CD14-positive monocyte (primary cell): ENCODE results near the gene MSI1. TPM values are rescaled to one million over a fixed set of nuclear protein-coding genes. Genes with fewer than 3 reads are reported as not detected.

ENCODE experiments used
- DNase-seq, 3 donors: peaks; one replicate each; pipeline ENCODE4 v3.0.0-alpha.2; 2011 to 2022
- H2AFZ ChIP-seq: 2 replicates; pipeline ENCODE4 v1.6.0; 2012; ENCODE audit warnings: mild to moderate bottlenecking, low read depth, low read length, inconsistent platforms; ENCODE audit not compliant: insufficient read depth, poor library complexity, severe bottlenecking
- H3K27ac ChIP-seq, 2 donors: 1 replicate in 1 of 2; 2 replicates in 1 of 2; pipeline ENCODE4 v1.5.1; 2012 to 2013; ENCODE audit warnings: low read length in 2 of 2, control low read depth in 1 of 2, inconsistent platforms in 1 of 2, low read depth in 1 of 2, mild to moderate bottlenecking in 1 of 2
- H3K27me3 ChIP-seq, 2 donors: one replicate each; pipeline versions ENCODE4 v1.6.0 to v1.6.1; 2011 to 2013; ENCODE audit warnings: low read length in 2 of 2; ENCODE audit not compliant: control insufficient read depth in 2 of 2, insufficient read depth in 2 of 2
- H3K36me3 ChIP-seq, 2 donors: replicated peaks in 1 of 2; 1 replicate in 1 of 2; 2 replicates in 1 of 2; pipeline versions ENCODE4 v1.5.1 to v1.6.1; 2012 to 2013; ENCODE audit warnings: low read length in 2 of 2, control low read depth in 1 of 2, inconsistent platforms in 1 of 2, mild to moderate bottlenecking in 1 of 2; ENCODE audit not compliant: insufficient read depth in 2 of 2, control insufficient read depth in 1 of 2
- H3K4me1 ChIP-seq, 2 donors: 1 replicate in 1 of 2; 2 replicates in 1 of 2; pipeline versions ENCODE4 v1.5.1 to v1.6.1; 2012 to 2013; ENCODE audit warnings: low read length in 2 of 2, control low read depth in 1 of 2, inconsistent platforms in 1 of 2, mild to moderate bottlenecking in 1 of 2, moderate library complexity in 1 of 2; ENCODE audit not compliant: insufficient read depth in 2 of 2, control insufficient read depth in 1 of 2
- H3K4me2 ChIP-seq: replicated peaks from 2 replicates; pipeline ENCODE3; 2012; ENCODE audit warnings: low read length, moderate library complexity, mild to moderate bottlenecking; ENCODE audit not compliant: poor library complexity, severe bottlenecking; ENCODE audit errors: extremely low read depth
- H3K4me3 ChIP-seq, 3 experiments: fragments of 200-600 bp in 1 of 3; sonication (generic) in 1 of 3; replicated peaks in 1 of 3; 1 replicate in 2 of 3; 2 replicates in 1 of 3; pipeline ENCODE4 v1.5.1; 2011 to 2013; ENCODE audit warnings: low read length in 3 of 3, mild to moderate bottlenecking in 3 of 3, control low read depth in 2 of 3, low read depth in 2 of 3, inconsistent platforms in 1 of 3, moderate library complexity in 1 of 3
- H3K79me2 ChIP-seq: 2 replicates; pipeline ENCODE4 v1.6.0; 2012; ENCODE audit warnings: mild to moderate bottlenecking, control low read depth, inconsistent platforms, low read length, moderate library complexity; ENCODE audit not compliant: insufficient read depth
- H3K9ac ChIP-seq: 2 replicates; pipeline ENCODE4 v1.6.0; 2017; ENCODE audit warnings: low read length, mild to moderate bottlenecking; ENCODE audit not compliant: insufficient read depth, poor library complexity, severe bottlenecking
- H3K9me3 ChIP-seq, 2 donors: replicated peaks in 1 of 2; 1 replicate in 1 of 2; 2 replicates in 1 of 2; pipeline versions ENCODE4 v1.5.1 to v1.6.1; 2012 to 2013; ENCODE audit warnings: low read length in 2 of 2, control low read depth in 1 of 2; ENCODE audit not compliant: control insufficient read depth in 1 of 2, insufficient read depth in 1 of 2
- H4K20me1 ChIP-seq: 2 replicates; pipeline ENCODE4 v1.6.0; 2012; ENCODE audit warnings: mild to moderate bottlenecking, low read length, control low read depth, moderate library complexity; ENCODE audit not compliant: insufficient read depth
- H3K27ac Mint-ChIP-seq, 7 donors: one replicate each; pipeline ENCODE4 v1.8.0; 2020; ENCODE audit warnings: mild to moderate bottlenecking in 7 of 7, mixed read lengths in 7 of 7, moderate library complexity in 6 of 7, inconsistent platforms in 2 of 7
- H3K27me3 Mint-ChIP-seq, 3 donors: one replicate each; pipeline ENCODE4 v1.8.0; 2021 to 2022; ENCODE audit warnings: low read depth in 3 of 3, mild to moderate bottlenecking in 3 of 3, mixed read lengths in 3 of 3, moderate library complexity in 3 of 3, inconsistent platforms in 1 of 3
- H3K36me3 Mint-ChIP-seq, 2 donors: one replicate each; pipeline ENCODE4 v1.8.0; 2020; ENCODE audit warnings: mixed read lengths in 2 of 2, inconsistent platforms in 1 of 2, mild to moderate bottlenecking in 1 of 2
- H3K4me1 Mint-ChIP-seq: one replicate; pipeline ENCODE4 v1.8.0; 2020; ENCODE audit warnings: mild to moderate bottlenecking, mixed read lengths
- H3K4me3 Mint-ChIP-seq, 2 donors: one replicate each; pipeline ENCODE4 v1.8.0; 2020; ENCODE audit warnings: mild to moderate bottlenecking in 2 of 2, mixed read lengths in 2 of 2, moderate library complexity in 1 of 2
- H3K9me3 Mint-ChIP-seq, 7 donors: one replicate each; pipeline ENCODE4 v1.8.0; 2020 to 2022; ENCODE audit warnings: mixed read lengths in 7 of 7, mild to moderate bottlenecking in 6 of 7, moderate library complexity in 6 of 7, inconsistent platforms in 2 of 7
- CTCF ChIP-seq: fragments of 200-600 bp; IDR thresholded peaks from one replicate; pipeline ENCODE4 v1.8.0; 2022; ENCODE audit warnings: antibody characterized with exemption, mild to moderate bottlenecking
- WGBS: methylation state at CpG from one replicate; pipeline ENCODE4 v1.1.5; 2013; ENCODE audit warnings: missing lambda C conversion rate; ENCODE audit not compliant: insufficient coverage; 5-methylcytosine and 5-hydroxymethylcytosine counted together
- intact Hi-C, 2 donors: fragments of 100-400 bp; cut with micrococcal nuclease; formaldehyde crosslinking; loops; one replicate each; pipeline versions ENCODE4 v1.15.0 to v1.15.1; 2023
- polyA plus RNA-seq, 3 donors: library from polyadenylated mRNA; depleted of rRNA in 1 of 3; unstranded in 2 of 3; stranded (reverse) in 1 of 3; fragments of 300-500 nt in 2 of 3; fragments of >200 nt in 1 of 3; fragmentation: Illumina TruSeq in 2 of 3; gene quantifications; 1 replicate in 2 of 3; 2 replicates in 1 of 3; pipeline ENCODE4 v1.2.3, GENCODE V29; 2012 to 2021

The MSI1 gene
- polyA plus RNA-seq, 3 donors = not detected

GRCh38 chr12:120301962-120302815 lies 66.8 kb downstream of the MSI1 start, which contains the start of gene SIRT4:
Gene SIRT4, plus strand, starts transcription at chr12:120302321. Its CDS starts 1,241 bp downstream, at chr12:120303562.
- Histone ChIP-seq H3K9me3 (no peaks in the 10 kb centered on the region), H3K9ac (peak within 1 kb of the TSS; percentile 43), H3K36me3 (no peaks in the 10 kb centered on the region), H3K4me2 (peak within 1 kb of the TSS; percentile 83), H3K27me3 (no peaks in the 10 kb centered on the region), H4K20me1 (no peaks in the 10 kb centered on the region), H3K27ac (peak within 1 kb of the TSS in 1 of 2 donors; percentile 47), H3K4me3 (peak within 1 kb of the TSS; percentile 77 to 91 (median 79)), H3K79me2 (no peaks in the 10 kb centered on the region), H2AFZ (peak within 1 kb of the TSS; percentile 80), H3K4me1 (peaks cover 8 to 10% of the 10 kb centered on the region in 2 donors)
- TF ChIP-seq CTCF = peak; percentile 87
- peaks cover 0 to 5% (median 2%) of the 10 kb centered on the region in 3 donors for H3K27me3 Mint-ChIP-seq
- H3K9me3 Mint-ChIP-seq = no peaks in the 10 kb centered on the region
- intact Hi-C loops = loop anchor here in 1 of 2 donors (2.0 kb wide), 1 partner anchor 15 kb away; no protein-coding TSS in a partner anchor
- peak; percentile 86 to 91 (median 88) for DNase-seq
- 0% methylated on average over 10 of the region's 31 CpGs for WGBS
- peaks cover 9% of the 10 kb centered on the region for H3K4me1 Mint-ChIP-seq
- peak within 1 kb of the TSS; percentile 2 to 94 (median 88) for H3K27ac Mint-ChIP-seq
- H3K36me3 Mint-ChIP-seq = no peaks in the 10 kb centered on the region
- peak within 1 kb of the TSS; percentile 93 to 96 for H3K4me3 Mint-ChIP-seq

GRCh38 chr12:120292661-120293531 lies 76.1 kb downstream of the MSI1 start, which contains the start of gene RNU4-1:
Gene RNU4-1, minus strand, starts transcription at chr12:120293237.
- Mint-ChIP-seq H3K4me1 (no peaks in the 10 kb centered on the region), H3K27me3 (peaks cover 0 to 2% (median 0%) of the 10 kb centered on the region in 3 donors), H3K27ac (no peak within 1 kb of the TSS), H3K4me3 (no peak within 1 kb of the TSS), H3K36me3 (no peaks in the 10 kb centered on the region), H3K9me3 (no peaks in the 10 kb centered on the region)
- peak; percentile 83 to 89 (median 84) for DNase-seq
- Histone ChIP-seq H3K4me3 (peak within 1 kb of the TSS; percentile 63 to 79 (median 65)), H3K9ac (peak within 1 kb of the TSS; percentile 91), H3K4me2 (peak within 1 kb of the TSS; percentile 79), H3K9me3 (no peaks in the 10 kb centered on the region), H3K27me3 (no peaks in the 10 kb centered on the region), H4K20me1 (no peaks in the 10 kb centered on the region), H3K4me1 (peaks cover 27 to 38% of the 10 kb centered on the region in 2 donors), H3K36me3 (no peaks in the 10 kb centered on the region), H3K79me2 (no peaks in the 10 kb centered on the region), H2AFZ (peak within 1 kb of the TSS; percentile 61), H3K27ac (peak within 1 kb of the TSS; percentile 98 to 100)
- TF ChIP-seq CTCF = no peak
- WGBS = 0% methylated on average over 17 of the region's 29 CpGs
- intact Hi-C loops = loop anchor here in 1 of 2 donors (1.0 kb wide), 1 partner anchor 24 kb away; no protein-coding TSS in a partner anchor
